Measurements from ENCODE around the gene VAV2. TPM values are rescaled to one million over a fixed set of nuclear protein-coding genes. Genes with fewer than 3 reads are reported as not detected.

VAV2 gene
- total and polyA plus RNA-seq, 2 of the 4 experiments (the other 2 are of a cell fraction): 10.8 to 13.4 TPM

DNA sequence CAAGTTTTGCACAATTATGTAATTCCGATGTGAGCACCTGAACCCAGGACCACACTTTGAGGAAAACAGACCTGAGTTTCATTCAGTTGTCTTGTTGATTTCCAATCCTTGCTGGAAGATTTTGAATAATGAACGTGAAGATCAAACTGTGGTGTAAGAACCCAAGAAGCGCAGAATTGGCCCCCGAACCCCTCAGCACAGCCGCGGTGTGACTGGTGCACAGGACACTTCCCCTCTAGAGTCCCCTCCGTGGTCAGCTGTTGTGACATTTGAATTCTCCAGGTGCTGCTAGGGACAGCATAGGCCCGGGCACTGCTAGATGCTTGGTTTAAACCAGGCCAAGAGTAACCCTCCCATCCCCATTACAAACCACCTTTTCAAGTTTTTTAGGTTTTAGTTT is 34.9 kb upstream of the VAV2 start:
- Histone ChIP-seq H3K36me3 (ENCODE audit: control insufficient read depth, insufficient read depth, low read length) (peaks cover 28% of the 10 kb centered on the region; the same call in 1 of the 2 replicates), H3K14ac (replicated peaks; ENCODE audit: low read depth, low read length) (no peak overlapping the region), H3K79me1 (ENCODE audit: low read depth in 1 of 2, low read length in 2 of 2) (peaks cover 0 to 19% of the 10 kb centered on the region in 2 experiments), H3K9ac (ENCODE audit: low read depth, low read length) (no peak overlapping the region), H2AFZ (replicated peaks; ENCODE audit: low read length, poor library complexity) (no peak overlapping the region), H2AK9ac (replicated peaks; ENCODE audit: low read depth, low read length, poor library complexity) (no peak overlapping the region), H3K4me2 (ENCODE audit: low read depth, low read length) (no peak overlapping the region), H3K9me1 (ENCODE audit: insufficient read depth, low read length) (peaks cover 2% of the 10 kb centered on the region; the same call in 1 of the 2 replicates), H3K27ac (ENCODE audit: insufficient read depth, low read length) (no peak overlapping the region), H2BK120ac (ENCODE audit: low read depth, low read length) (no peak overlapping the region), H3K18ac (ENCODE audit: low read depth, low read length) (no peak overlapping the region), H4K8ac (ENCODE audit: low read depth in 2 of 2, low read length in 2 of 2) (no peak overlapping the region), H3K4ac (ENCODE audit: low read depth, low read length) (no peak overlapping the region), H3K4me3 (ENCODE audit: insufficient read depth, low read depth, low read length) (no peak overlapping the region), H2AK5ac (ENCODE audit: low read depth, low read length) (no peak overlapping the region), H2BK15ac (ENCODE audit: low read depth, low read length) (no peak overlapping the region), H4K20me1 (ENCODE audit: insufficient read depth, low read length) (no peaks in the 10 kb centered on the region), H4K91ac (ENCODE audit: insufficient read depth, low read depth, low read length) (no peak overlapping the region), H3K9me3 (ENCODE audit: control insufficient read depth, insufficient read depth, low read length) (no peaks in the 10 kb centered on the region), H3K4me1 (ENCODE audit: control insufficient read depth, insufficient read depth, low read length) (peaks cover 3% of the 10 kb centered on the region; the same call in 1 of the 2 replicates), H4K5ac (ENCODE audit: low read depth, low read length) (no peak overlapping the region), H3K23ac (ENCODE audit: low read depth, low read length) (no peak overlapping the region), H2BK5ac (ENCODE audit: low read depth, low read length, poor library complexity, severe bottlenecking) (no peak overlapping the region), H3K56ac (ENCODE audit: extremely low read depth, insufficient read depth, low read length) (no peak overlapping the region), H3K27me3 (ENCODE audit: control insufficient read depth, insufficient read depth, low read length) (no peaks in the 10 kb centered on the region), H2BK20ac (ENCODE audit: low read depth, low read length) (no peak overlapping the region)
- TF ChIP-seq RCOR1 (IDR thresholded peaks at IDR 0.05; ENCODE audit: insufficient replicate concordance, low read length) (no peak), NFE2L2 (IDR thresholded peaks at IDR 0.05; ENCODE audit: low read depth, low read length) (no peak), RFX5 (IDR thresholded peaks at IDR 0.05; ENCODE audit: low read depth, low read length) (no peak), BHLHE40 (IDR thresholded peaks at IDR 0.05; ENCODE audit: low read depth, low read length) (no peak), CEBPB (IDR thresholded peaks at IDR 0.05; ENCODE audit: low read depth, low read length) (no peak), MXI1 (IDR thresholded peaks at IDR 0.05; ENCODE audit: borderline replicate concordance, low read depth, low read length) (no peak), POLR2A (IDR thresholded peaks at IDR 0.05; ENCODE audit: low read depth, low read length) (no peak), SMC3 (IDR thresholded peaks at IDR 0.05; ENCODE audit: low read depth, low read length) (no peak), CHD1 (IDR thresholded peaks at IDR 0.05; ENCODE audit: low read depth, low read length) (no peak), MAZ (IDR thresholded peaks at IDR 0.05; ENCODE audit: borderline replicate concordance, low read depth, low read length) (no peak), MAFK (IDR thresholded peaks at IDR 0.05; ENCODE audit: low read depth, low read length) (no peak), FOS (IDR thresholded peaks at IDR 0.05; ENCODE audit: low read depth, low read length) (no peak), CTCF (conservative IDR thresholded peaks at IDR 0.05; ENCODE audit: low read depth, low read length) (no peak), RAD21 (IDR thresholded peaks at IDR 0.05; ENCODE audit: low read length) (no peak)
- TF ChIP-seq, protein P1, sequence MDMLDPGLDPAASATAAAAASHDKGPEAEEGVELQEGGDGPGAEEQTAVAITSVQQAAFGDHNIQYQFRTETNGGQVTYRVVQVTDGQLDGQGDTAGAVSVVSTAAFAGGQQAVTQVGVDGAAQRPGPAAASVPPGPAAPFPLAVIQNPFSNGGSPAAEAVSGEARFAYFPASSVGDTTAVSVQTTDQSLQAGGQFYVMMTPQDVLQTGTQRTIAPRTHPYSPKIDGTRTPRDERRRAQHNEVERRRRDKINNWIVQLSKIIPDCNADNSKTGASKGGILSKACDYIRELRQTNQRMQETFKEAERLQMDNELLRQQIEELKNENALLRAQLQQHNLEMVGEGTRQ (IDR thresholded peaks at IDR 0.05; ENCODE audit: low read depth, low read length): no peak
- TF ChIP-seq, protein P2, sequence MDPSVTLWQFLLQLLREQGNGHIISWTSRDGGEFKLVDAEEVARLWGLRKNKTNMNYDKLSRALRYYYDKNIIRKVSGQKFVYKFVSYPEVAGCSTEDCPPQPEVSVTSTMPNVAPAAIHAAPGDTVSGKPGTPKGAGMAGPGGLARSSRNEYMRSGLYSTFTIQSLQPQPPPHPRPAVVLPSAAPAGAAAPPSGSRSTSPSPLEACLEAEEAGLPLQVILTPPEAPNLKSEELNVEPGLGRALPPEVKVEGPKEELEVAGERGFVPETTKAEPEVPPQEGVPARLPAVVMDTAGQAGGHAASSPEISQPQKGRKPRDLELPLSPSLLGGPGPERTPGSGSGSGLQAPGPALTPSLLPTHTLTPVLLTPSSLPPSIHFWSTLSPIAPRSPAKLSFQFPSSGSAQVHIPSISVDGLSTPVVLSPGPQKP (IDR thresholded peaks at IDR 0.05; ENCODE audit: borderline replicate concordance, low read depth, low read length): no peak
- no peak for DNase-seq
- BruUV-seq (replicated peaks): no TSS peak
- CTCF ChIA-PET: no interaction called here
- ATAC-seq (ENCODE audit: low read depth): no peak
- WGBS, 2 experiments (ENCODE audit: extremely low coverage in 2 of 2, insufficient read length in 1 of 2): 90% methylated on average over 2 of the region's 8 CpGs; no CpG with 5 or more reads in 1 of the 2 experiments
- in situ Hi-C loops (cut with MboI; ENCODE audit: low sequenced_read_pairs): no loop called here
- dilution Hi-C loops (cut with HindIII; ENCODE audit: low sequenced_read_pairs, unreplicated experiment): no loop called here
- POLR2A ChIA-PET (ENCODE audit: unreplicated experiment): no interaction called here
- intact Hi-C loops (cut with micrococcal nuclease): no loop called here
